IPS-15b (cell line): ENCODE data around the gene DNAJB6.

Experiments used
- H3K27me3 ChIP-seq: one replicate; pipeline ENCODE4 v1.6.1; 2013; ENCODE audit warnings: low read length; ENCODE audit not compliant: control insufficient read depth, insufficient read depth
- H3K36me3 ChIP-seq: one replicate; pipeline ENCODE4 v1.6.1; 2013; ENCODE audit warnings: low read length; ENCODE audit not compliant: control insufficient read depth, insufficient read depth
- H3K4me1 ChIP-seq: one replicate; pipeline ENCODE4 v1.6.1; 2013; ENCODE audit warnings: mild to moderate bottlenecking, low read length; ENCODE audit not compliant: control insufficient read depth, insufficient read depth
- H3K4me3 ChIP-seq: one replicate; pipeline ENCODE4 v1.5.1; 2013; ENCODE audit warnings: low read depth, low read length
- H3K9ac ChIP-seq: one replicate; pipeline ENCODE4 v1.6.1; 2013; ENCODE audit warnings: low read depth, mild to moderate bottlenecking, low read length
- H3K9me3 ChIP-seq: one replicate; pipeline ENCODE4 v1.6.1; 2013; ENCODE audit warnings: mild to moderate bottlenecking, low read length; ENCODE audit not compliant: control insufficient read depth, insufficient read depth

Gene DNAJB6

GRCh38 chr7:157402388-157402703, 65.5 kb downstream of the DNAJB6 start:
- Histone ChIP-seq H3K4me1 (peaks cover 2% of the 10 kb centered on the region), H3K9me3 (no peaks in the 10 kb centered on the region), H3K36me3 (peaks cover 46% of the 10 kb centered on the region), H3K9ac (no peak overlapping the region), H3K27me3 (no peaks in the 10 kb centered on the region), H3K4me3 (no peak overlapping the region)

- Histone ChIP-seq H3K9me3 (no peaks in the 10 kb centered on the region), H3K4me1 (peaks cover under 1% of the 10 kb centered on the region), H3K36me3 (peaks cover 48% of the 10 kb centered on the region), H3K27me3 (no peaks in the 10 kb centered on the region), H3K9ac (no peak overlapping the region), H3K4me3 (no peak overlapping the region)
Observed at GRCh38 chr7:157402911-157403534, 66.2 kb downstream of the DNAJB6 start.

- peaks cover 3% of the 10 kb centered on the region for H3K4me1 ChIP-seq
- no peak overlapping the region for H3K4me3 ChIP-seq
- H3K9me3 ChIP-seq, result no peaks in the 10 kb centered on the region
- H3K27me3 ChIP-seq, result no peaks in the 10 kb centered on the region
- peaks cover 54% of the 10 kb centered on the region for H3K36me3 ChIP-seq
- H3K9ac ChIP-seq, result no peak overlapping the region
Observed at GRCh38 chr7:157403646-157404401, 67.0 kb downstream of the DNAJB6 start.

- H3K9me3 ChIP-seq, result no peaks in the 10 kb centered on the region
- peaks cover 3% of the 10 kb centered on the region for H3K4me1 ChIP-seq
- no peaks in the 10 kb centered on the region for H3K27me3 ChIP-seq
- no peak overlapping the region for H3K9ac ChIP-seq
- H3K4me3 ChIP-seq, result no peak overlapping the region
- peaks cover 53% of the 10 kb centered on the region for H3K36me3 ChIP-seq
Observed at GRCh38 chr7:157404845-157405481, 68.2 kb downstream of the DNAJB6 start.

- no peak overlapping the region for H3K4me3 ChIP-seq
- H3K36me3 ChIP-seq, result peaks cover 53% of the 10 kb centered on the region
- H3K27me3 ChIP-seq, result no peaks in the 10 kb centered on the region
- H3K9ac ChIP-seq, result no peak overlapping the region
- no peaks in the 10 kb centered on the region for H3K9me3 ChIP-seq
- peaks cover 3% of the 10 kb centered on the region for H3K4me1 ChIP-seq
Observed at GRCh38 chr7:157405501-157405900, 68.7 kb downstream of the DNAJB6 start.

- H3K4me1 ChIP-seq, result peaks cover 3% of the 10 kb centered on the region
- peaks cover 57% of the 10 kb centered on the region for H3K36me3 ChIP-seq
- H3K9ac ChIP-seq, result no peak overlapping the region
- no peak overlapping the region for H3K4me3 ChIP-seq
- no peaks in the 10 kb centered on the region for H3K9me3 ChIP-seq
- no peaks in the 10 kb centered on the region for H3K27me3 ChIP-seq
Observed at GRCh38 chr7:157405914-157406810, 69.4 kb downstream of the DNAJB6 start.

GRCh38 chr7:157406971-157407370, 70.2 kb downstream of the DNAJB6 start:
- Histone ChIP-seq H3K4me1 (peaks cover 4% of the 10 kb centered on the region), H3K9ac (no peak overlapping the region), H3K36me3 (peaks cover 51% of the 10 kb centered on the region), H3K27me3 (no peaks in the 10 kb centered on the region), H3K9me3 (no peaks in the 10 kb centered on the region), H3K4me3 (no peak overlapping the region)

- Histone ChIP-seq H3K4me3 (no peak overlapping the region), H3K36me3 (peaks cover 55% of the 10 kb centered on the region), H3K9me3 (no peaks in the 10 kb centered on the region), H3K9ac (no peak overlapping the region), H3K4me1 (peaks cover 8% of the 10 kb centered on the region), H3K27me3 (no peaks in the 10 kb centered on the region)
Observed at GRCh38 chr7:157407512-157408257, 70.9 kb downstream of the DNAJB6 start.

GRCh38 chr7:157408258-157409101, 71.7 kb downstream of the DNAJB6 start:
- no peak overlapping the region for H3K4me3 ChIP-seq
- H3K9me3 ChIP-seq, result no peaks in the 10 kb centered on the region
- no peak overlapping the region for H3K9ac ChIP-seq
- H3K4me1 ChIP-seq, result peaks cover 8% of the 10 kb centered on the region
- H3K27me3 ChIP-seq, result no peaks in the 10 kb centered on the region
- H3K36me3 ChIP-seq, result peaks cover 58% of the 10 kb centered on the region

- Histone ChIP-seq H3K27me3 (no peaks in the 10 kb centered on the region), H3K9me3 (no peaks in the 10 kb centered on the region), H3K9ac (no peak overlapping the region), H3K4me1 (peaks cover 8% of the 10 kb centered on the region), H3K4me3 (no peak overlapping the region), H3K36me3 (peaks cover 60% of the 10 kb centered on the region)
Observed at GRCh38 chr7:157409149-157409752, 72.4 kb downstream of the DNAJB6 start.
